CD4-positive, alpha-beta T cell (primary cell): ENCODE measurements around the gene SERPINA12. TPM values are rescaled to one million over a fixed set of nuclear protein-coding genes. Genes with fewer than 3 reads are reported as not detected.

Source experiments
- ATAC-seq: fragments of 200-7000 bp; cut with Tn5 transposase; one replicate; pipeline ENCODE4 v1.10.0; 2022; ENCODE audit warnings: mild to moderate bottlenecking; ENCODE audit not compliant: poor library complexity
- CTCF ChIA-PET: fragments of 350-600 bp; sonication (Branson Sonifier 250); formaldehyde crosslinking; loops from one replicate; lab custom pipeline; 2021; ENCODE audit warnings: antibody characterized with exemption, inconsistent platforms; lab: Charles Lee
- POLR2A ChIA-PET: fragments of 350-600 bp; sonication (Branson Sonifier 250); formaldehyde crosslinking; loops from one replicate; lab custom pipeline; 2021; ENCODE audit warnings: antibody characterized with exemption, inconsistent platforms; lab: Charles Lee
- DNase-seq, 14 experiments: peaks; one replicate each; pipeline ENCODE4 v3.0.0-alpha.2; 2013 to 2020; ENCODE audit warnings: mixed read lengths in 2 of 14
- H3K27ac ChIP-seq, 2 donors: one replicate each; pipeline versions ENCODE4 v1.5.1 to v1.7.0; 2013; ENCODE audit warnings: low read length in 2 of 2, low read depth in 1 of 2, mild to moderate bottlenecking in 1 of 2
- H3K27me3 ChIP-seq, 2 experiments: 1 replicate in 1 of 2; 2 replicates in 1 of 2; pipeline versions ENCODE4 v1.6.1 to v1.7.0; 2013; ENCODE audit warnings: low read length in 2 of 2, control low read depth in 1 of 2, mild to moderate bottlenecking in 1 of 2, moderate library complexity in 1 of 2; ENCODE audit not compliant: insufficient read depth in 2 of 2, control insufficient read depth in 1 of 2
- H3K36me3 ChIP-seq: one replicate; pipeline ENCODE4 v1.6.1; 2013; ENCODE audit warnings: low read length, control low read depth; ENCODE audit not compliant: insufficient read depth
- H3K4me1 ChIP-seq: one replicate; pipeline ENCODE4 v1.6.1; 2013; ENCODE audit warnings: low read length, control low read depth; ENCODE audit not compliant: insufficient read depth
- H3K4me3 ChIP-seq: one replicate; pipeline ENCODE4 v1.5.1; 2013; ENCODE audit warnings: mild to moderate bottlenecking, low read length, moderate library complexity
- H3K9me3 ChIP-seq, 2 experiments: 1 replicate in 1 of 2; 2 replicates in 1 of 2; pipeline versions ENCODE4 v1.6.1 to v1.7.0; 2013; ENCODE audit warnings: low read length in 2 of 2, mild to moderate bottlenecking in 2 of 2, control low read depth in 1 of 2, moderate library complexity in 1 of 2; ENCODE audit not compliant: control insufficient read depth in 1 of 2, insufficient read depth in 1 of 2
- H3K27ac Mint-ChIP-seq: one replicate; pipeline ENCODE4 v1.8.0; 2020; ENCODE audit warnings: mixed read lengths
- H3K27me3 Mint-ChIP-seq: one replicate; pipeline ENCODE4 v1.8.0; 2021; ENCODE audit warnings: mixed read lengths
- H3K36me3 Mint-ChIP-seq: one replicate; pipeline ENCODE4 v1.8.0; 2021; ENCODE audit warnings: low read depth, mixed read lengths
- H3K4me1 Mint-ChIP-seq: one replicate; pipeline ENCODE4 v1.8.0; 2021; ENCODE audit warnings: low read depth, mixed read lengths
- H3K4me3 Mint-ChIP-seq: one replicate; pipeline ENCODE4 v1.8.0; 2020; ENCODE audit warnings: mild to moderate bottlenecking, mixed read lengths
- H3K9me3 Mint-ChIP-seq: one replicate; pipeline ENCODE4 v1.8.0; 2020; ENCODE audit warnings: mixed read lengths
- CTCF ChIP-seq: fragments of 200-600 bp; IDR thresholded peaks from one replicate; pipeline ENCODE4 v1.8.0; 2022; ENCODE audit warnings: antibody characterized with exemption, mild to moderate bottlenecking
- intact Hi-C, 2 experiments: fragments of 100-400 bp; cut with DNase I in 1 of 2; cut with micrococcal nuclease in 1 of 2; formaldehyde crosslinking; loops; one replicate each; pipeline versions ENCODE4 v1.15.1 to v1.9.0; 2023 to 2025; cut with DNase I, micrococcal nuclease
- total RNA-seq, 174 experiments: library from RNA in 2 of 174; stranded (reverse) in 2 of 174; gene quantifications; one replicate each; pipeline ENCODE4 v1.2.3 and lab custom pipeline; 2021 to 2026

The SERPINA12 gene
- total RNA-seq, 2 experiments from 2014 or later = not detected

GRCh38 chr14:94555991-94556390 is 46.7 kb upstream of the SERPINA12 start:
- CTCF ChIA-PET = no interaction called here
- H3K9me3 Mint-ChIP-seq = peaks cover 13% of the 10 kb centered on the region
- TF ChIP-seq CTCF = no peak
- ATAC-seq (no peak), DNase-seq (no peak)
- peaks cover 83% of the 10 kb centered on the region for H3K27me3 Mint-ChIP-seq
- no peaks in the 10 kb centered on the region for H3K4me1 ChIP-seq
- H3K36me3 ChIP-seq = no peaks in the 10 kb centered on the region
- H3K27ac ChIP-seq = no peak overlapping the region
- H3K36me3 Mint-ChIP-seq = no peaks in the 10 kb centered on the region
- H3K4me3 ChIP-seq = no peak overlapping the region
- intact Hi-C loops = loop anchor here in 1 of 2 experiments (10.0 kb wide), 1 partner anchor 421 kb away; no protein-coding TSS in a partner anchor
- H3K9me3 ChIP-seq = peaks cover 0 to 11% of the 10 kb centered on the region in 2 experiments
- POLR2A ChIA-PET = no interaction called here
- no peak overlapping the region for H3K27ac Mint-ChIP-seq
- no peaks in the 10 kb centered on the region for H3K4me1 Mint-ChIP-seq
- H3K4me3 Mint-ChIP-seq = no peak overlapping the region
- H3K27me3 ChIP-seq = peaks cover 0 to 2% of the 10 kb centered on the region in 2 experiments

DNA sequence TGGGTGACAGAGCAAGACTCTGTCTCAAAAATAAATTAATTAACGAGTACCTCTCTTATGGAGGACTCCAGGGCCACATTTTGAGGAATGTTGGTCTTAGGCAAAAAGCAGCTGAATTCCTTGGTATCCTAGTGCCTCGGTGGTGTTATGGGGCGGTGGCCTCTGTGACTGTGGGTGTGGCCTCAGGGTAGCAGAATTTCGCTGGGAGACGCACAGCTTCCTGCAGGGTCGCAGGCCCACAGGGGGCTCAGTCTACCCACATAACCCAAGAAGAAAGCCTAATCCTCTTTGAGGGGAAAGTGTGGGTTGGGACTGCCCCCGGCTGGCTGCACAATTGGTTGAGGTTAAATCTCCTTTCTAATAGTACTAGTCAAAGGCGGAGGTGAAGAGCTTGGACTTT is 40.8 kb upstream of the SERPINA12 start:
- Mint-ChIP-seq H3K27ac (no peak overlapping the region), H3K4me3 (no peak overlapping the region), H3K27me3 (peaks cover 73% of the 10 kb centered on the region), H3K9me3 (peaks cover 13% of the 10 kb centered on the region), H3K4me1 (no peaks in the 10 kb centered on the region), H3K36me3 (no peaks in the 10 kb centered on the region)
- TF ChIP-seq CTCF = no peak
- H3K9me3 ChIP-seq = peaks cover 0 to 15% of the 10 kb centered on the region in 2 experiments
- POLR2A ChIA-PET = no interaction called here
- ATAC-seq (no peak), DNase-seq (no peak)
- no peak overlapping the region for H3K27ac ChIP-seq
- H3K4me1 ChIP-seq = no peaks in the 10 kb centered on the region
- intact Hi-C loops = loop anchor here in 1 of 2 experiments (10.0 kb wide), 1 partner anchor 415 kb away; no protein-coding TSS in a partner anchor
- H3K27me3 ChIP-seq = peaks cover 0 to 6% of the 10 kb centered on the region in 2 experiments
- H3K36me3 ChIP-seq = no peaks in the 10 kb centered on the region
- H3K4me3 ChIP-seq = no peak overlapping the region
- CTCF ChIA-PET = no interaction called here

GRCh38 chr14:94548999-94549985 is 40.0 kb upstream of the SERPINA12 start:
- no peaks in the 10 kb centered on the region for H3K36me3 Mint-ChIP-seq
- H3K9me3 Mint-ChIP-seq = peaks cover 5% of the 10 kb centered on the region
- DNase-seq = peak; percentile 13 to 60 (median 31)
- no peak overlapping the region for H3K27ac Mint-ChIP-seq
- ChIA-PET CTCF (interaction anchor here (0.6 to 1.0 kb wide), 2 partner anchors 11 to 327 kb away, joined by 4 read pairs; no protein-coding TSS in a partner anchor), POLR2A (no interaction called here)
- H3K4me1 ChIP-seq = no peaks in the 10 kb centered on the region
- no peak overlapping the region for H3K27ac ChIP-seq
- no peak overlapping the region for H3K4me3 ChIP-seq
- H3K4me1 Mint-ChIP-seq = no peaks in the 10 kb centered on the region
- no peaks in the 10 kb centered on the region for H3K36me3 ChIP-seq
- H3K27me3 ChIP-seq = peaks cover 0 to 6% of the 10 kb centered on the region in 2 experiments
- peaks cover 65% of the 10 kb centered on the region for H3K27me3 Mint-ChIP-seq
- peak; percentile 79 for TF ChIP-seq CTCF
- H3K4me3 Mint-ChIP-seq = no peak overlapping the region
- ATAC-seq = no peak
- peaks cover 0 to 19% of the 10 kb centered on the region in 2 experiments for H3K9me3 ChIP-seq
- intact Hi-C loops = no loop called here
